PC-3 (cell line): ENCODE data around the gene FPR1. TPM values are rescaled to one million over a fixed set of nuclear protein-coding genes. Genes with fewer than 3 reads are reported as not detected.
"Not testable (repeated sequence)": the region's sequence is repeated elsewhere in the genome, so short reads cannot be mapped to it uniquely, and the experiment has no call there.

ENCODE experiments used
- ATAC-seq: fragments of 200-7000 bp; cut with Tn5 transposase; 2 replicates; pipeline ENCODE4 v1.9.1; 2020; ENCODE audit warnings: mild to moderate bottlenecking, moderate library complexity
- BruUV-seq: library from RNA; stranded (reverse); fragments of 400-500 nt; replicated peaks from 2 replicates; lab custom pipeline; 2021; lab: Mats Ljungman, UMichigan
- CTCF ChIA-PET: fragments of 300-600 bp; sonication (Branson Sonifier 250); formaldehyde crosslinking; loops from one replicate; lab custom pipeline; 2022; ENCODE audit warnings: antibody characterized with exemption; lab: Charles Lee
- POLR2A ChIA-PET: fragments of 300-600 bp; sonication (Branson Sonifier 250); formaldehyde crosslinking; loops from one replicate; lab custom pipeline; 2022; ENCODE audit warnings: antibody characterized with exemption; ENCODE audit not compliant: unreplicated experiment; lab: Charles Lee
- DNase-seq: peaks from one replicate; pipeline ENCODE4 v3.0.0-alpha.2; 2015
- H2AFZ ChIP-seq: fragments of 300-600 bp; sonication (generic); 2 replicates; pipeline ENCODE4 v1.6.0; 2016; ENCODE audit warnings: antibody characterized with exemption, low read length
- H3F3A ChIP-seq: fragments of 300-600 bp; sonication (generic); one replicate; pipeline ENCODE4 v1.6.0; 2017; ENCODE audit warnings: antibody characterized with exemption, low read length, control low read depth, mild to moderate bottlenecking; ENCODE audit not compliant: unreplicated experiment
- H3K27ac ChIP-seq: fragments of 300-600 bp; sonication (generic); 2 replicates; pipeline ENCODE4 v1.5.1; 2016; ENCODE audit warnings: mild to moderate bottlenecking, low read length
- H3K27me3 ChIP-seq: fragments of 300-600 bp; sonication (generic); 2 replicates; pipeline ENCODE4 v1.6.1; 2016; ENCODE audit warnings: low read length, mixed read lengths
- H3K36me3 ChIP-seq: fragments of 300-600 bp; sonication (generic); 2 replicates; pipeline ENCODE4 v1.6.1; 2016; ENCODE audit warnings: low read depth, mixed run types, low read length, mixed read lengths
- H3K4me1 ChIP-seq: fragments of 300-600 bp; sonication (generic); 2 replicates; pipeline ENCODE4 v1.5.1; 2016; ENCODE audit warnings: low read length; ENCODE audit not compliant: insufficient read depth
- H3K4me2 ChIP-seq: fragments of 300-600 bp; sonication (generic); 2 replicates; pipeline ENCODE4 v1.6.0; 2016; ENCODE audit warnings: low read length
- H3K4me3 ChIP-seq: fragments of 300-600 bp; sonication (generic); 2 replicates; pipeline ENCODE4 v1.5.1; 2016; ENCODE audit warnings: mild to moderate bottlenecking, low read length, mixed read lengths
- H3K79me2 ChIP-seq: fragments of 300-600 bp; sonication (generic); 2 replicates; pipeline ENCODE4 v1.6.1; 2017; ENCODE audit warnings: low read length, mixed read lengths
- H3K9ac ChIP-seq: fragments of 300-600 bp; sonication (generic); 2 replicates; pipeline ENCODE4 v1.6.0; 2016; ENCODE audit warnings: mild to moderate bottlenecking, low read length
- H3K9me2 ChIP-seq: fragments of 300-600 bp; sonication (generic); replicated peaks from 2 replicates; pipeline ENCODE4 v1.6.1; 2016; ENCODE audit warnings: mixed run types, low read length, mixed read lengths
- H3K9me3 ChIP-seq: fragments of 300-600 bp; sonication (generic); 2 replicates; pipeline ENCODE4 v1.6.1; 2016; ENCODE audit warnings: low read length, mixed read lengths
- H4K20me1 ChIP-seq: fragments of 300-600 bp; sonication (generic); 2 replicates; pipeline ENCODE4 v1.6.1; 2016; ENCODE audit warnings: low read length, mixed read lengths
- CTCF ChIP-seq: fragments of 300-600 bp; sonication (generic); conservative IDR thresholded peaks from 2 replicates; pipeline ENCODE4 v1.5.1; 2017; ENCODE audit warnings: antibody characterized with exemption, low read depth, mild to moderate bottlenecking, low read length
- EZH2 ChIP-seq: fragments of 300-600 bp; sonication (generic); IDR thresholded peaks from one replicate; pipeline ENCODE4 v1.6.1; 2017; ENCODE audit warnings: antibody characterized with exemption, mild to moderate bottlenecking, low read length; ENCODE audit not compliant: unreplicated experiment
- EZH2phosphoT487 ChIP-seq: fragments of 300-600 bp; sonication (generic); IDR thresholded peaks from 2 replicates; pipeline ENCODE4 v1.6.1; 2018; ENCODE audit warnings: mild to moderate bottlenecking, antibody characterized with exemption, low read length, borderline replicate concordance
- intact Hi-C: fragments of 100-400 bp; cut with micrococcal nuclease; formaldehyde crosslinking; loops from 2 replicates; pipeline ENCODE4 v1.9.0; 2023
- total RNA-seq: library from RNA; depleted of rRNA; stranded (reverse); fragments of >200 nt; gene quantifications from 2 replicates; pipeline ENCODE4 v1.2.3, GENCODE V29; 2014

Gene FPR1
- total RNA-seq, 1 experiment from 2014 or later, result 0.55 TPM

- H3K9ac ChIP-seq, result no peak overlapping the region
- peak; percentile 98 for ATAC-seq
- intact Hi-C loops, result loop anchor here (1.0 to 2.0 kb wide), 3 partner anchors 30 to 113 kb away; no protein-coding TSS in a partner anchor
- no peaks in the 10 kb centered on the region for H3K9me3 ChIP-seq
- H3F3A ChIP-seq, result no peaks in the 10 kb centered on the region
- H3K4me2 ChIP-seq, result peak overlapping the region; percentile 40
- no peak overlapping the region for H3K4me3 ChIP-seq
- H4K20me1 ChIP-seq, result no peaks in the 10 kb centered on the region
- POLR2A ChIA-PET, result interaction anchor here (0.6 kb wide), 1 partner anchor 98 kb away, joined by 15 read pairs; no protein-coding TSS in a partner anchor
- H3K27ac ChIP-seq, result no peak overlapping the region
- no peaks in the 10 kb centered on the region for H3K36me3 ChIP-seq
- DNase-seq, result peak; percentile 87
- H2AFZ ChIP-seq, result peak overlapping the region; percentile 67
- TF ChIP-seq CTCF (peak; percentile 91), EZH2 (no peak)
- no peaks in the 10 kb centered on the region for H3K4me1 ChIP-seq
- no peaks in the 10 kb centered on the region for H3K79me2 ChIP-seq
- peaks cover 18% of the 10 kb centered on the region; the same call in 1 of the 2 replicates for H3K27me3 ChIP-seq
- CTCF ChIA-PET, result interaction anchor here (0.5 to 1.1 kb wide), 10 partner anchors 16 to 356 kb away, joined by 3 to 10 read pairs (median 3); no protein-coding TSS in a partner anchor
- no TSS peak for BruUV-seq
- H3K9me2 ChIP-seq, result no peaks in the 10 kb centered on the region
Measured at GRCh38 chr19:51777570-51778462, 26.1 kb upstream of the FPR1 start.

GRCh38 chr19:51776561-51776960 is 24.9 kb upstream of the FPR1 start:
- H3F3A ChIP-seq, H3K4me3 ChIP-seq, DNase-seq, BruUV-seq, ATAC-seq, H3K9ac ChIP-seq, H3K36me3 ChIP-seq, H3K9me3 ChIP-seq, H3K4me1 ChIP-seq, H3K4me2 ChIP-seq, CTCF ChIA-PET, intact Hi-C loops, H2AFZ ChIP-seq, POLR2A ChIA-PET, H3K79me2 ChIP-seq, H3K27ac ChIP-seq, H3K9me2 ChIP-seq, H4K20me1 ChIP-seq: not testable (repeated sequence)
- H3K27me3 ChIP-seq, result peaks cover 27% of the 10 kb centered on the region; the same call in 1 of the 2 replicates

- no peak overlapping the region for H3K4me2 ChIP-seq
- H3K36me3 ChIP-seq, result no peaks in the 10 kb centered on the region
- intact Hi-C loops, result no loop called here
- H3K27me3 ChIP-seq, result peaks cover 25% of the 10 kb centered on the region; the same call in 1 of the 2 replicates
- POLR2A ChIA-PET, result no interaction called here
- no peaks in the 10 kb centered on the region for H4K20me1 ChIP-seq
- ATAC-seq (no peak), DNase-seq (no peak)
- H3K79me2 ChIP-seq, result no peaks in the 10 kb centered on the region
- no peaks in the 10 kb centered on the region for H3K9me3 ChIP-seq
- no peak overlapping the region for H3K27ac ChIP-seq
- no peak overlapping the region for H2AFZ ChIP-seq
- TF ChIP-seq EZH2 (no peak), CTCF (no peak), EZH2phosphoT487 (no peak)
- CTCF ChIA-PET, result no interaction called here
- no peaks in the 10 kb centered on the region for H3F3A ChIP-seq
- H3K9me2 ChIP-seq, result no peaks in the 10 kb centered on the region
- BruUV-seq, result no TSS peak
- no peak overlapping the region for H3K4me3 ChIP-seq
- H3K9ac ChIP-seq, result no peak overlapping the region
- no peaks in the 10 kb centered on the region for H3K4me1 ChIP-seq
Measured at GRCh38 chr19:51772977-51773376, 21.3 kb upstream of the FPR1 start.
